ENCODE results near the gene GJA10. TPM values are rescaled to one million over a fixed set of nuclear protein-coding genes. Genes with fewer than 3 reads are reported as not detected.

GJA10 gene
- total RNA-seq, 2 donors from 2014 or later, result not detected

- Histone ChIP-seq H3K27ac (no peak overlapping the region), H3K4me1 (no peaks in the 10 kb centered on the region), H3K4me3 (no peak overlapping the region), H3K9me3 (no peaks in the 10 kb centered on the region), H3K36me3 (no peaks in the 10 kb centered on the region), H3K9ac (ENCODE audit: low read depth in 2 of 2, low read length in 2 of 2) (no peak overlapping the region), H3K27me3 (no peaks in the 10 kb centered on the region)
- DNase-seq, result no peak
- TF ChIP-seq CTCF (IDR thresholded peaks at IDR 0.05), result no peak
- intact Hi-C loops (cut with DNase I), result no loop called here
These were observed 48.3 kb downstream of the GJA10 start for GRCh38 chr6:89942601-89943000.

- H3K9me3 ChIP-seq, result no peaks in the 10 kb centered on the region
- H3K4me3 ChIP-seq, result no peak overlapping the region
- no peak overlapping the region for H3K27ac ChIP-seq
- H3K27me3 ChIP-seq, result no peaks in the 10 kb centered on the region
- DNase-seq, result no peak
- no peak overlapping the region for H3K9ac ChIP-seq (ENCODE audit: low read depth in 2 of 2, low read length in 2 of 2)
- no peaks in the 10 kb centered on the region for H3K36me3 ChIP-seq
- TF ChIP-seq CTCF (IDR thresholded peaks at IDR 0.05), result no peak
- intact Hi-C loops (cut with DNase I), result no loop called here
- H3K4me1 ChIP-seq, result no peaks in the 10 kb centered on the region
These were observed 50.0 kb downstream of the GJA10 start for GRCh38 chr6:89944181-89944755.

- Histone ChIP-seq H3K27ac (no peak overlapping the region), H3K4me3 (no peak overlapping the region), H3K36me3 (no peaks in the 10 kb centered on the region), H3K9ac (ENCODE audit: low read depth in 2 of 2, low read length in 2 of 2) (no peak overlapping the region), H3K27me3 (no peaks in the 10 kb centered on the region), H3K4me1 (no peaks in the 10 kb centered on the region), H3K9me3 (no peaks in the 10 kb centered on the region)
- intact Hi-C loops (cut with DNase I), result no loop called here
- peak; percentile 48 for TF ChIP-seq CTCF (IDR thresholded peaks at IDR 0.05)
- no peak for DNase-seq
These were observed 50.6 kb downstream of the GJA10 start for GRCh38 chr6:89944826-89945407.

Other genes starting within 250 kb of the GJA10 start
- gene MDN1, start 74.7 kb upstream of the GJA10 start, total RNA-seq, result 10 to 100 TPM; 17.5 to 30.7 TPM
- gene CASP8AP2, start 64.6 kb upstream of the GJA10 start, total RNA-seq, result 10 to 100 TPM; 13.4 to 15.8 TPM